Stimulated activated CD4-positive, alpha-beta T cell treated with anti-CD3 and anti-CD28 coated beads, Interleukin-15, amount 100 ng/mL, for 48 hours (primary cell): ENCODE results near the gene ZNF211.

Experiments used
- DNase-seq, 2 donors: peaks; one replicate each; pipeline ENCODE4 v3.0.0-alpha.2; 2020; ENCODE audit warnings: low read depth in 2 of 2

The ZNF211 gene

GRCh38 chr19:57655443-57655842 is 22.5 kb downstream of the ZNF211 start:
- DNase-seq = no peak

- DNase-seq = no peak
Measured at GRCh38 chr19:57656346-57656745, 23.4 kb downstream of the ZNF211 start.

DNA sequence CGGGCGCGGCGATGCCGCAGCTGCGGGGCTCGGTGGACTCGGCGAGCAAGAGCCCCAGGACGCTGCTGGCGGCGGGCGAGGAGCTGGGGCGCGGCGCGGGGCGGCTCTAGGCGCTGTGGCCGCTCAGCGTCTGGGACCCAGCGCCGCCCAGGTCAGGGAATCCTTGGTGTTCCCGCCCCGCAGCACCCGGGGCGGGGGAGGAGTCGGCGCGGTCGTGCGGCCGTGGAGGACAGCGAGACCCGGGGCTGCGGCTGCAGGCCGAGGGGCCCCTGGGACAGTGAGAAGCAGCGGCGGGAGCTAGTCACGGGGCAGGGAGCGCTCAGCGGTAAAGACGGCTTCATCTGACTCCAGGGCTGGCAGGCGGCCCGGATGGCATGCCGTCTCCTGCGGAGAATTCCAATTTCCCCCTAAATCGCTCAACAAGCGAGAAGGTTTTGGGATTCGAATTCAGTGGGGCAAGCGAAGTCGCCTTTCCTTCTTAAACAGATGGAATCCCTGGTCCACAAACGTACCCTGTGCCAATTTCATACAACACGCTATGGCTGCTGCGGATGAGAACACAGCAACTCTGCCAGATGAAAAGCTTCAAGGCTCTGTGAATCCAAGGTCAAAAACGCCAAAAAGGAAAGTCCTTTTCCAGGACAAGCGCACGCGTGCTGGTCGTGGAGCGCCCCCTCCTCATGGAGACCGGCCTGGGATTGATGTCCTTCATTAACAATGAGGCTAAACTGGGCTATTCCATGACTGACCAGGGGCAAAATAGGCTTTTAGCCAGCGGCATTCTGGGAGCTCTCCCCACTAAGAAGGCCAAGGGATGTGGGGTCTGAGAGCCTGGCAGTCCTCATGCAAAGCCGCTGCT is 31.5 kb downstream of the ZNF211 start:
- no peak for DNase-seq

- DNase-seq = no peak
Measured at GRCh38 chr19:57665261-57665806, 32.4 kb downstream of the ZNF211 start.

GRCh38 chr19:57667228-57667627 is 34.3 kb downstream of the ZNF211 start:
- no peak for DNase-seq

DNA sequence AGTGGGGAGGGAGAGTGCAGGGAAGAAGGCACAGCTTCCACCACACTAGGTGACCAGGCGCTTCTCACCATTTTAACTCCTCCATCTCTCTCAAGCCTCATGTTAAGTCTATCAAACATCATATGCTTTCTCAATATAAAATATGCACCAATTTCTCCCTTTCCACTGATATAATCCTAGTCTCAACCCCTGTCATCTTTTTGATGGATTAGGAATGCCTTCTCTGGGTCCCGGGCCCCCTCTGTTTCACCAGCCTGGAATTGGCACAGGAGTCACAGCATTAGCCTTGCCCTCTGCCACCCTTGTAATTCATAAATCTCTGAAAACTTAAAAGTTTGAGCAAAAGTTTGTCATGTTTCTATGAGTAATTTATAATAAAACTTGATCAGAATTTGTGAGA is 35.7 kb downstream of the ZNF211 start, which contains the start of gene ZSCAN4:
Gene ZSCAN4 (plus strand): TSS at position 301 of the 400 bp plus-strand sequence. CDS start 7,211 bp downstream, outside the sequence.
- DNase-seq = no peak

GRCh38 chr19:57671124-57671895 is 38.3 kb downstream of the ZNF211 start:
- DNase-seq = no peak

GRCh38 chr19:57672466-57672865 is 39.5 kb downstream of the ZNF211 start:
- no peak for DNase-seq

GRCh38 chr19:57675881-57676280 is 42.9 kb downstream of the ZNF211 start:
- DNase-seq = no peak

DNA sequence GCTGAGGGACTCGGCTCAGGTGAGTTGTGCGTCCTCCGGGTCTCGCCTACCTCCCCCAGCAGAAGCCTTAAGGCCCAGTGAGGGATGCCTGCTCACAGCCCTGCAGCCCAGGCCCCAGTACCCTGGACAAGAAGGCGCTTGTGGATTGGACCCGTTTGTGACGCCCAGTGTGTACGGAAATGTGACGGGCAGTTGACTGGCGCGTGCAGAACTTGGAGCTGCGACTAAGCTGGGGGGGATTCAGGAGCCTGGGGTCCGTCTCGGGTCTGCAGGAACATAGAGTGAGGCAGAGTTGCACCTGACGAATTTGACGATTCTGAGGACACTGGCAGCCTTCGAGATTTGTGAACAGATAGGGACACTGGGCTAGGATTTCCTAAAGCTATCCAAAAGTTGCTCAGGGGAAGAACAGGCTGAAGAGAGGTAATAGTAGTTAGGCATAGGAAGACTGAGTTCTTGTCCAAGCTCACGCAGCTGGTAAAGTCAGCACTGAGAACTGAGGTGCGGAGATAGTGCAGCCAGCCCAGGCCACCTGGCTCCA is 49.3 kb downstream of the ZNF211 start:
- no peak for DNase-seq

- no peak for DNase-seq
Measured at GRCh38 chr19:57686727-57687126, 53.8 kb downstream of the ZNF211 start.

DNA sequence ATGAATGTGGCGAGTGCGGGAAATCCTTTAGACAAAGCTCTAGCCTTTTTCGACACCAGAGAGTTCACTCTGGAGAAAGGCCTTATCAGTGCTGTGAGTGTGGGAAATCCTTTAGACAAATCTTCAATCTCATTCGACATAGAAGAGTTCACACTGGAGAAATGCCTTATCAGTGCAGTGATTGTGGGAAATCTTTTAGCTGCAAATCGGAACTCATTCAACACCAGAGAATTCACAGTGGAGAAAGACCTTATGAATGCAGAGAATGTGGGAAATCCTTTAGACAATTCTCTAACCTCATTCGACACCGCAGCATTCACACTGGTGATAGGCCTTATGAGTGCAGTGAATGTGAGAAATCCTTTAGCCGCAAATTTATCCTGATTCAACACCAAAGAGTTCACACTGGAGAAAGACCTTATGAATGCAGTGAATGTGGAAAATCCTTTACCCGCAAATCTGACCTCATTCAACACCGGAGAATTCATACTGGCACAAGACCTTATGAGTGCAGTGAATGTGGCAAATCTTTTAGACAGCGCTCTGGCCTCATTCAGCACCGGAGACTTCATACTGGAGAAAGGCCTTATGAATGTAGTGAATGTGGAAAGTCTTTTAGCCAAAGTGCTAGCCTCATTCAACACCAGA is 54.5 kb downstream of the ZNF211 start:
- DNase-seq = no peak

GRCh38 chr19:57688011-57688763 is 55.2 kb downstream of the ZNF211 start:
- no peak for DNase-seq

- DNase-seq = no peak
Measured at GRCh38 chr19:57689750-57690149, 56.8 kb downstream of the ZNF211 start.
